GM12865 (cell line): ENCODE measurements around the gene SLC9B2.

ENCODE experiments used
- DNase-seq: peaks from one replicate; pipeline ENCODE4 v3.0.0; 2010; ENCODE audit warnings: low read depth
- H3K4me3 ChIP-seq: 2 replicates; pipeline ENCODE4 v1.5.1; 2011; ENCODE audit warnings: mild to moderate bottlenecking, low read depth, low read length, control low read depth
- CTCF ChIP-seq: IDR thresholded peaks from 2 replicates; pipeline ENCODE4 v1.5.1; 2011; ENCODE audit warnings: low read length, control low read depth, low read depth, inconsistent platforms; ENCODE audit not compliant: insufficient read depth; ENCODE audit errors: missing control alignments

SLC9B2 gene

GRCh38 chr4:103046416-103047290 lies 29.9 kb downstream of the SLC9B2 start:
- H3K4me3 ChIP-seq: no peak overlapping the region
- peak; percentile 79 for TF ChIP-seq CTCF
- DNase-seq: peak; percentile 68

- DNase-seq: no peak
- no peak overlapping the region for H3K4me3 ChIP-seq
- TF ChIP-seq CTCF: no peak
Measured at GRCh38 chr4:103044183-103044582, 32.4 kb downstream of the SLC9B2 start.

- no peak for DNase-seq
- no peak for TF ChIP-seq CTCF
Measured at GRCh38 chr4:103036169-103036568, 40.4 kb downstream of the SLC9B2 start.

GRCh38 chr4:103032574-103032973 lies 44.0 kb downstream of the SLC9B2 start:
- no peak overlapping the region for H3K4me3 ChIP-seq
- peak; percentile 56 for TF ChIP-seq CTCF
- DNase-seq: peak; percentile 46

More at GRCh38 chr4:103036169-103036568, 40.4 kb downstream of the SLC9B2 start:
- H3K4me3 ChIP-seq: no peak overlapping the region

- H3K4me3 ChIP-seq: no peak overlapping the region
- TF ChIP-seq CTCF: no peak
- no peak for DNase-seq
Measured at GRCh38 chr4:103030791-103031190, 45.8 kb downstream of the SLC9B2 start.

- DNase-seq: no peak
- H3K4me3 ChIP-seq: no peak overlapping the region
- TF ChIP-seq CTCF: no peak
Measured at GRCh38 chr4:103029300-103029699, 47.3 kb downstream of the SLC9B2 start.
